SJCRH30 (cell line): ENCODE measurements around the gene GATAD2B. TPM values are rescaled to one million over a fixed set of nuclear protein-coding genes. Genes with fewer than 3 reads are reported as not detected.

Experiments
- total RNA-seq: library from RNA; depleted of rRNA; stranded (reverse); fragments of >200 nt; shearing (Covaris generic); gene quantifications from 2 replicates; pipeline ENCODE4 v1.2.3, GENCODE V29; 2014; rRNA removed

Gene GATAD2B
- total RNA-seq, 1 experiment from 2014 or later, result 10.8 TPM

Other genes with a start within 250 kb of the GATAD2B start
- gene NPR1, start 244.3 kb downstream of the GATAD2B start, total RNA-seq, result 0.06 TPM in 1 of 2 replicates, not detected in the other
- gene INTS3, start 194.9 kb downstream of the GATAD2B start, total RNA-seq, result 25.9 and 28.5 TPM in 2 replicates
- gene SLC27A3, start 147.6 kb downstream of the GATAD2B start, total RNA-seq, result 1.6 and 2.1 TPM in 2 replicates
- 18.9 and 26.3 TPM in 2 replicates for gene DENND4B, start 23.7 kb upstream of the GATAD2B start, total RNA-seq
- gene CRTC2, start 35.6 kb upstream of the GATAD2B start, total RNA-seq, result 10.1 and 13.4 TPM in 2 replicates
- gene SLC39A1, start 40.6 kb upstream of the GATAD2B start, total RNA-seq, result 74.4 and 77.2 TPM in 2 replicates
- gene CREB3L4, start 44.9 kb upstream of the GATAD2B start, total RNA-seq, result 7.5 and 9.3 TPM in 2 replicates
- gene JTB, start 54.7 kb upstream of the GATAD2B start, total RNA-seq, result 96.8 and 97.9 TPM in 2 replicates
- gene RAB13, start 63.4 kb upstream of the GATAD2B start, total RNA-seq, result 32.4 and 36.5 TPM in 2 replicates
- 3,620 and 4,036 TPM in 2 replicates for gene RPS27, start 67.8 kb upstream of the GATAD2B start, total RNA-seq
- 0.04 TPM in 1 of 2 replicates, not detected in the other for gene NUP210L, start 232.1 kb upstream of the GATAD2B start, total RNA-seq